HG03520 (cell line): ENCODE data around the gene MUCL3.
"Not testable (repeated sequence)": the region's sequence is repeated elsewhere in the genome, so short reads cannot be mapped to it uniquely, and the experiment has no call there.

Experiments used
- ATAC-seq: cut with Tn5 transposase; IDR thresholded peaks from one replicate; pipeline ENCODE4 v1.9.1; 2021; ENCODE audit warnings: mild to moderate bottlenecking, moderate library complexity; ENCODE audit not compliant: unreplicated experiment

Gene MUCL3

DNA sequence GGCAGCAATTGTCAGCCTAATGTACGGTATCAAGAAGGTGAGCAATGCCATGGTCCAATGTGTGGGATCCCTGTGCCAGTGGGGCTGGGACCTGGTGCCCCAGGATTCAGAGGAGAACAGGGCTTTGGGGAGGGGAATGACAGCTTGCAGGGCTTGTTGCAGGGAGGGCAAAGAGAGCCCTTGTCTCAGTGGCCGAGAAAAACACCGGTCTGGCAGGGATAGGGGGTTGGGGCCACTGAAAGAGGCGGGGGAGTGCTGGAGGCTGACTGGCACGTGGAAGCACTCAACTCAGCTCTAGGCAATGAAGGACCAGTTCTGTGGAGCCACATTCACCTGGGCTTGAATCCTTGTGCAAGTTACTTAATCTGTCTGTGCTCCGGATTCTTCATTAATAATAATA is 3.5 kb upstream of the MUCL3 start:
- no peak for ATAC-seq

DNA sequence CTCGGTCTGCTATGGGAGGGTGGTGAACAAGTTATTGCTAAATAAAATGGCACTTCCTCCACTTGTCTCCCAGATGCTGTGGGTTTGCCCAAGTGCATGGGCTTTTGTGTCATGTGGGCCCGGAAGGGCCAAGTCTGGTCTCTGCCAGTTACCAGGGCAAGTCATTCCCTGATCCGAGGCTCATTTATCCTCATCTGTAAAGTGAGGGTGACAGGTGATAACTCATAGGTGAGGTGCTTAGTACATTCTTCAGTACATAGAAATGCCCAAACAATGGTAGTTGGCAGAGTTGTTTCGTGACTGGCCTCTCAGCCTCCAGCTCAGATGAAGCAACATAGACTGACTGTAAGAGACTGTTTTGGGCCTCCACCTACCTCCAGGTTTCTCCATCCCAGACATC is 2.0 kb upstream of the MUCL3 start:
- no peak for ATAC-seq

DNA sequence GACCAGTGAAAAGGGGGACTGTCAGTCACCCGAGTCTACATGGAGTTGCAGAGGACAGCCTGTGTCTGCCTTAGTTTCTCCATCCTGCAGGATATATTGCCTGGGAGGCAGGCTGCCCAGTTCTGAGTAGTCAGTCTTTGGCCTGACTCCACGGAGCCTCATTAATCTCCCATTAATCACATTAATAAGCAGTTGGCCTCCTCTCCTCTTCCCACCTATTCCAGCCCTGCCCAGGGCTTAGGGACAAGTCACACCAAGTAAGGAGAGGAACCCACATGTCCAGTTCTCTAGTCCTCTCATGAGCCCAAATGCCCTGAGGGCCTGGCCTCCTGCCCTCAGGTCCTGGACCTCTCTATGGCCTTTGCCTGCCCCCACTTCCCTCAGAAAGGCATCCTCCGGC is 1.3 kb upstream of the MUCL3 start:
- ATAC-seq, result no peak

GRCh38 chr6:30942338-30943060 is 1.7 kb downstream of the MUCL3 start:
- ATAC-seq, result no peak

DNA sequence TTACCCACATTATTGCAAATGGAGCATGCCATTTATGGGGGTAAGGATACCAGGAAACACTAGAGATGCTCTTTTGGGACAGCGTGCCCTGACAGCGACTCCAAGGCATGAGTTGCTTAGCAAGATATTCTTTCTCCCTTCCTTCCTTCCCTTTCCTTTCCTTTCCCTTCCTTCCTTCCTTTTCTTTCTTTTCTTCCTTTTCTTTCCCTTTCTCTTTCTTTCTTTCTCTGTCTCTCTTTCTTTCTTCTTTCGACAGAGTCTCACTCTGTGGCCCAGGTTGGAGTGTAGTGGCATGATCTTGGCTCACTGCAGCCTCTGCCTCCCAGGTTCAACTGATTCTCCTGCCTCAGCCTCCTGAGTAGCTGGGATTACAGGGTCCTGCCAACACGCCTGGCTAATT is 3.3 kb downstream of the MUCL3 start:
- no peak for ATAC-seq

GRCh38 chr6:30945281-30945680 is 4.5 kb downstream of the MUCL3 start:
- no peak for ATAC-seq

DNA sequence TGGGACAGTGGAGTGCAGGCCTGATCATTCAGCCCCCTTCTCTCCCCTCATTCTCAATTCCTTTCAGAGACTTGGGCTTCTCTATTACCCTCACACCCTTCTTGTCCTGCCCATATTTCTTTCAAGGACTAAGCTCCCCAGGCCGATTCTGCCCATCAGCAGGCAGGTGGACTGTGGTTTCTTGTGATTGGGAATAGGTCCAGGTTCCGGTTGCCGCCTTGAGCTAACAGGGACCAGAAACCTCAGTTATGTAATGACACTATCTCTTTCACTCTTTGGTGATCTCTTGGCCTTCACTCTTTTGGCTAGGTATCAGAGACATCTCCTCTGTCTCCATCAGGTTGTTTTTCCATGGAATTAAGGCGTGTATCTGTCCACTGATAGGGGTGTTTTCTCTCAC is 6.5 kb downstream of the MUCL3 start:
- no peak for ATAC-seq

DNA sequence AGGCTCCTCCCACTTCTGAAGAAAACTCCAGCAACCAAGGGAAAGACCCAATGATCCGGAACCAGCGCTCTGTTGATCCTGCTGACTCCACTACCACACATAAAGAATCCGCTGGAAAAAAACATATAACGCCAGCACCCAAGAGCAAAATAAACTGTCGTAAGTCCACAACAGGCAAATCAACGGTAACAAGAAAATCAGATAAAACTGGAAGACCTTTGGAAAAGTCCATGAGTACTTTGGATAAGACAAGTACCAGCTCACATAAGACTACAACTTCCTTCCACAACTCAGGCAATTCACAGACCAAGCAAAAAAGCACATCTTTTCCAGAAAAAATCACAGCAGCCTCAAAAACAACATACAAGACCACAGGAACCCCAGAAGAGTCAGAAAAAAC is 8.0 kb downstream of the MUCL3 start:
- ATAC-seq, result no peak

DNA sequence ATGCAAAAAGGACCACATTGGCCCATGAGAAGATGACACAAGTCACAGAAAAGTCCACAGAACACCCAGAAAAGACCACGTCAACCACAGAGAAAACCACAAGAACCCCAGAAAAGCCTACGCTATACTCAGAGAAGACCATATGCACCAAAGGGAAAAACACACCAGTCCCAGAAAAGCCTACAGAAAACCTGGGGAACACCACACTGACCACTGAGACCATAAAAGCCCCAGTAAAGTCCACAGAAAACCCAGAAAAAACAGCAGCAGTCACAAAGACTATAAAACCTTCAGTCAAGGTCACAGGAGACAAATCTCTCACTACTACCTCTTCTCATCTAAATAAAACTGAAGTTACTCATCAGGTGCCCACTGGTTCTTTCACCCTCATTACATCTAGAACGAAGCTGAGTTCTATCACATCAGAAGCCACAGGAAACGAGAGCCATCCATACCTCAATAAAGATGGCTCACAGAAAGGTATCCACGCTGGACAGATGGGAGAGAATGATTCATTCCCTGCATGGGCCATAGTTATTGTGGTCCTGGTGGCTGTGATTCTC is 11.2 kb downstream of the MUCL3 start:
- ATAC-seq, result no peak

DNA sequence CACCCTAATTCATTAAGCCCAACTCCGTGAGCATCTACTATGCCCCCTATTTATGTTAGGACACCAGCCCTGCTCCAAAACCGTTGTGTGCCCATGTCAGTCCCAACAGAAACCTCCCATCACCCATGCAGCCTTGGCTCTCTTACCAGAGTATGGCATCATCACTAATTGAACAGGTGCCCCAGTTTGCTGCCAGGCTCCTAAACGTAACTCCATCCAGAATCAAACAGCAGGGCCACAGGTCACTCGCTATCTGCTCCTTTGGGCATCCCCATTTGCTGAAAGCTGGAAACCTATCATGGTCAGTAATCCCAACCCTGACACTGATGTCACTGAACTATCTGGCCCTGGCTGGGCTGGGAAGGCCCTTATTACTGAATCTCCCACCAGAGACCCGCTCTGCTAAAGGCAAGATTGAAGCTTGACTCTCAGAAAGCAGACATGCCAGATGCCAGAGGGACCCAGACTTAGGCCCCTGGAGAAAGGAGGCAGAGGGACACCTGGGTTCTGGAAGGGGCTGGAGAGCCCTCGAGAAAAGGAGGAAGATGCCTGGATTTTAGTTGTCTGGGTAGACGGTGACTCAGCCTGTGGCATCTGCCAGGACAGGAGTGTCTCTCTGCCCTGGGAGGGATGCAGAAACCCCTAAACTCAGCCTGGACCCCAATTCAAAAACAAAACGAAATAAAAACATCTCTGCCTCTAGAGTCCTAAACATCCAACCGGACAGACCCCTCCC is 14.0 kb downstream of the MUCL3 start:
- no peak for ATAC-seq

DNA sequence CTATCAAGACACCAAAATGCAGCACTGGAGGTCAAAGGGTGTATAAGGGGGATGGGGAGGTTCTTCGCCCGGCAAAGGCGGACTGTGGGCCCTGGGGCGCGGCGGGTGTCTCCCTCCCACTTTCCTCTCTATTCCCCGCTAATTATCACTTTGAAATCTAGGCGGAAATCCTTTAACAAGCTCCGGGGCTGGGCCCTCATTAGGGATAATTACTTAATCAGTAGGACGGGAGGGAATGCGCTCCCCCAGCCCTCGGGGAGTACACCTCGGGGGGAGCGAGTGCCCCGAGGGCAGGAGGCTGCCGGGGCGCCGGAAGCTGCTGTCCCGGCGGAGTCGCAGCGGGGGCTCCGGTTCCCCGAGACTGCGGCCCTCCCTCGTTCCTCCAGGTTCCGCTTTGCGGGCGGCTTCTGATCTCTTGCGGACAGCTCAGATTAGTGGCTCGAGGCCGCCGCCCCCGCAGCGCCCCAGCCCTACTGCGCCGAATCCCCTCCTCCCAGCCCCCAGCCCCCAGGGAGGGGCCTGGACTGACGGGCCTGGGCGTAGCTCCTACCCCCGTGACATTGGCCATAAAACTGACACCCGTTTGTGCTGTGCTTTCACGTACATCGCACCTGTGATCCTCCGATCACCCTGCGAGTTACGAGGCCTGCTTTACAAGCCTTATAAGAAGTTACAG is 14.7 kb downstream of the MUCL3 start:
- ATAC-seq, result no peak

- ATAC-seq, result no peak
Measured at GRCh38 chr6:30957716-30958115, 16.9 kb downstream of the MUCL3 start.

DNA sequence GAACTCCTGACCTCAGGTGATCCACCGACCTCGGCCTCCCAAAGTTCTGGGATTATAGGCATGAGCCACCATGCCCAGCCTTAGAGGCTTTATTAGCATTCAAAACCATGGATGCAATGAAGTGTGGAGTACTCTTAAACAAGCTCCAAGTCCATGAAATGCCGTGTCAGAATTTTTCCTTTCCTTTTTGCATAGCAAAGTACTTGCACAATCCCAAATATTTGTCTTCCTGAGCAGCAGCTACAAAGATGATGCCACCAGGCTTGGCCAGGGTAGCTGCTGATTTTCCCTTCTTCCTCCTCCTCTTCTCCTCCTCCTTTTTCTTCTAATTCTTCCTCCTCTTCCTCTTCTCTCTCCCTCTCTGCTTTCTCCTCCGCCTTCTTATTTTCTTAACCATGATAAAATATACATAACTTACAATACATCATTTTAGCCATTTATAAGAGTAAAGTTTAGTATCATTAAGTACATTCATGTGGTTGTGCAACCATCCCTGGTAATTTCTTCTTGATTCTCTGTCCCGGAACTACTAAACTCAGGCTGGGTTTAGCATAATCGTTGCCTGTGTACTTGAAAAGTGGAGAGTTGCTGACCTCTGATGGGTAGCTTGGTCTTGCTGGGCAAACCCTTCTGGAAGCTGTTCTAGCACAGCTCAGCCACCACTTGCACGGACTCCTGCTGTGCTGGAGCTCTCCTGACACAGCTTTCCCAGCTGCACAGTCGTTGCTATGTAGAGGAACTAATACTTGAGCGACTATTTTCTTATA is 20.3 kb downstream of the MUCL3 start:
- ATAC-seq, result no peak

GRCh38 chr6:30962716-30963115 is 21.9 kb downstream of the MUCL3 start:
- no peak for ATAC-seq

GRCh38 chr6:30963641-30964040 is 22.9 kb downstream of the MUCL3 start:
- no peak for ATAC-seq

DNA sequence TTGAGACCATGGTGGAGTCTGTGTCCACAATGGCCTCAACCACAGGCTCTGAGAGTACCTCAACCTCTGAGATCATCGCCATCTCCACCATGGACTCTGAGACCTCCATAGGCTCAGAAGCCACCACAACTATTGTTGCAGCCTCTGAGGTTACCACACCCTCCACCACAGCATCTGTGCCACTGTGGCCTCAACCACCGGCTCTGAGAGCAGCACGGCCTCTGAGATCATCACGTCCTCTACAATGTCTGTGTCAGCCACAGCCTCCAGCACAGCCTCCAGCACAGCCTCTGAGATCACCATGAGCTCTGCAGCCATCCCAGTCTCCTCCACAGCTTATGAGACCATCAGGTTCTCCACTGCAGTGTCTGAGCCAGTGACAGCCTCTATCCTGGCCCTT is 23.3 kb downstream of the MUCL3 start:
- no peak for ATAC-seq

GRCh38 chr6:30965140-30965601 is 24.4 kb downstream of the MUCL3 start:
- no peak for ATAC-seq

- ATAC-seq, result no peak
Measured at GRCh38 chr6:30966154-30966553, 25.4 kb downstream of the MUCL3 start.

GRCh38 chr6:30969171-30969570 is 28.4 kb downstream of the MUCL3 start:
- ATAC-seq, result not testable (repeated sequence)

- ATAC-seq, result no peak
Measured at GRCh38 chr6:30970946-30971345, 30.2 kb downstream of the MUCL3 start.

GRCh38 chr6:30972816-30973215 is 32.0 kb downstream of the MUCL3 start:
- ATAC-seq, result no peak
